Femur (tissue), 1 donor: Measurements from ENCODE around the gene ZMYND8.
"Not testable (repeated sequence)": the region's sequence is repeated elsewhere in the genome, so short reads cannot be mapped to it uniquely, and the experiment has no call there.

Source experiments
- DNase-seq: peaks from one replicate; pipeline ENCODE4 v3.0.0-alpha.2; 2017

ZMYND8 gene

GRCh38 chr20:47243532-47244305 is 112.8 kb downstream of the ZMYND8 start:
- no peak for DNase-seq

GRCh38 chr20:47243003-47243402 is 113.5 kb downstream of the ZMYND8 start:
- no peak for DNase-seq

GRCh38 chr20:47241345-47241781 is 115.1 kb downstream of the ZMYND8 start:
- DNase-seq, result peak; percentile 57

- not testable (repeated sequence) for DNase-seq
Measured at GRCh38 chr20:47240096-47240495, 116.4 kb downstream of the ZMYND8 start.

GRCh38 chr20:47239719-47240067 is 116.8 kb downstream of the ZMYND8 start:
- DNase-seq, result no peak

GRCh38 chr20:47238780-47239718 is 117.5 kb downstream of the ZMYND8 start:
- no peak for DNase-seq

GRCh38 chr20:47237715-47238114 is 118.8 kb downstream of the ZMYND8 start:
- DNase-seq, result no peak

- no peak for DNase-seq
Measured at GRCh38 chr20:47236639-47236900, 119.9 kb downstream of the ZMYND8 start.

GRCh38 chr20:47235853-47236638 is 120.5 kb downstream of the ZMYND8 start:
- no peak for DNase-seq

GRCh38 chr20:47235111-47235510 is 121.4 kb downstream of the ZMYND8 start:
- DNase-seq, result no peak

- no peak for DNase-seq
Measured at GRCh38 chr20:47233333-47234188, 122.9 kb downstream of the ZMYND8 start.

GRCh38 chr20:47232518-47232917 is 124.0 kb downstream of the ZMYND8 start:
- DNase-seq, result no peak

- DNase-seq, result peak; percentile 52
Measured at GRCh38 chr20:47231382-47232039, 125.0 kb downstream of the ZMYND8 start.

- no peak for DNase-seq
Measured at GRCh38 chr20:47230811-47231256, 125.7 kb downstream of the ZMYND8 start.

- DNase-seq, result no peak
Measured at GRCh38 chr20:47228654-47229053, 127.8 kb downstream of the ZMYND8 start.

- no peak for DNase-seq
Measured at GRCh38 chr20:47227576-47227975, 128.9 kb downstream of the ZMYND8 start.

GRCh38 chr20:47227119-47227518 is 129.4 kb downstream of the ZMYND8 start:
- DNase-seq, result no peak

GRCh38 chr20:47225458-47225857 is 131.0 kb downstream of the ZMYND8 start:
- no peak for DNase-seq

GRCh38 chr20:47224857-47225256 is 131.6 kb downstream of the ZMYND8 start:
- no peak for DNase-seq

- DNase-seq, result no peak
Measured at GRCh38 chr20:47224300-47224791, 132.2 kb downstream of the ZMYND8 start.

- DNase-seq, result no peak
Measured at GRCh38 chr20:47223896-47224295, 132.6 kb downstream of the ZMYND8 start.
